PC-9 (cell line): ENCODE measurements around the gene KCTD7.

Experiments used
- CTCF ChIP-seq: fragments of 200-600 bp; sonication (generic); conservative IDR thresholded peaks from 2 replicates; pipeline ENCODE4 v1.6.1; 2017; ENCODE audit warnings: mixed run types, antibody characterized with exemption, mild to moderate bottlenecking, moderate library complexity
- EZH2 ChIP-seq: fragments of 200-600 bp; sonication (generic); IDR thresholded peaks from 2 replicates; pipeline ENCODE4 v1.8.0; 2017; ENCODE audit warnings: antibody characterized with exemption, low read depth

- no peak for TF ChIP-seq EZH2
- no peak for TF ChIP-seq CTCF
These were observed 64.7 kb downstream of the KCTD7 start for GRCh38 chr7:66693331-66693730.
